Panc1 (cell line): ENCODE results near the gene TMCC1. TPM values are rescaled to one million over a fixed set of nuclear protein-coding genes. Genes with fewer than 3 reads are reported as not detected.

Experiments used
- ATAC-seq: fragments of 200-7000 bp; cut with Tn5 transposase; 2 replicates; pipeline ENCODE4 v1.9.1; 2020; ENCODE audit warnings: mild to moderate bottlenecking, moderate library complexity
- BruUV-seq: library from RNA; stranded (reverse); fragments of 400-500 nt; replicated peaks from 2 replicates; lab custom pipeline; 2021; lab: Mats Ljungman, UMichigan
- CTCF ChIA-PET: fragments of 300-600 bp; sonication (Branson Sonifier 250); formaldehyde crosslinking; loops from one replicate; lab custom pipeline; 2022; ENCODE audit warnings: antibody characterized with exemption; lab: Charles Lee
- POLR2A ChIA-PET: fragments of 300-600 bp; sonication (Branson Sonifier 250); formaldehyde crosslinking; loops from one replicate; lab custom pipeline; 2022; ENCODE audit warnings: antibody characterized with exemption; lab: Charles Lee
- DNase-seq: peaks from one replicate; pipeline ENCODE4 v3.0.0-alpha.2; 2010; ENCODE audit warnings: low read depth, low spot score
- H3K27ac ChIP-seq: 2 replicates; pipeline ENCODE4 v1.5.1; 2011; ENCODE audit warnings: mild to moderate bottlenecking, low read length, inconsistent platforms
- H3K27me3 ChIP-seq: fragments of 200-500 bp; sonication (Bioruptor generic); 2 replicates; pipeline ENCODE4 v1.6.0; 2014; ENCODE audit warnings: low read length, inconsistent platforms; ENCODE audit not compliant: control insufficient read depth, insufficient read depth
- H3K36me3 ChIP-seq: fragments of 200-500 bp; sonication (Bioruptor generic); 2 replicates; pipeline ENCODE4 v1.5.1; 2014; ENCODE audit warnings: inconsistent platforms, mild to moderate bottlenecking, low read length, moderate library complexity; ENCODE audit not compliant: control insufficient read depth, insufficient read depth
- H3K4me1 ChIP-seq: 2 replicates; pipeline ENCODE4 v1.5.1; 2011; ENCODE audit warnings: inconsistent platforms, mild to moderate bottlenecking, low read length, moderate library complexity; ENCODE audit not compliant: control insufficient read depth, insufficient read depth
- H3K4me3 ChIP-seq, 2 experiments: 2 replicates each; pipeline ENCODE4 v1.5.1; 2011 to 2012; ENCODE audit warnings: low read depth in 2 of 2, low read length in 2 of 2, mild to moderate bottlenecking in 2 of 2, inconsistent platforms in 1 of 2, moderate library complexity in 1 of 2
- H3K9me3 ChIP-seq: fragments of 200-500 bp; sonication (Bioruptor generic); 2 replicates; pipeline ENCODE4 v1.5.1; 2014; ENCODE audit warnings: low read depth, mild to moderate bottlenecking, inconsistent platforms, low read length, moderate library complexity; ENCODE audit not compliant: control insufficient read depth, insufficient read depth
- CTCF ChIP-seq: fragments of 450-650 bp; IDR thresholded peaks from 2 replicates; pipeline ENCODE4 v1.5.1; 2017; ENCODE audit warnings: mild to moderate bottlenecking
- POLR2AphosphoS5 ChIP-seq: IDR thresholded peaks from 2 replicates; pipeline ENCODE4 v1.6.1; 2012; ENCODE audit warnings: mild to moderate bottlenecking, low read depth, low read length, moderate library complexity
- REST ChIP-seq, 2 experiments: IDR thresholded peaks; 2 replicates each; pipeline ENCODE4 v1.6.1; 2011 to 2012; ENCODE audit warnings: low read depth in 2 of 2, control low read depth in 1 of 2, low read length in 1 of 2, mild to moderate bottlenecking in 1 of 2, moderate library complexity in 1 of 2; ENCODE audit not compliant: insufficient read depth in 1 of 2
- SIN3A ChIP-seq: IDR thresholded peaks from 2 replicates; pipeline ENCODE4 v1.6.1; 2012; ENCODE audit warnings: low read depth, mild to moderate bottlenecking, low read length, moderate library complexity, borderline replicate concordance; ENCODE audit not compliant: insufficient read depth
- TCF7L2 ChIP-seq: IDR thresholded peaks from 2 replicates; pipeline ENCODE4 v1.6.1; 2011; ENCODE audit warnings: mild to moderate bottlenecking, low read depth, low read length, inconsistent platforms
- in situ Hi-C: cut with HindIII; loops from 2 replicates; pipeline ENCODE4 v1.10.0; 2016; ENCODE audit warnings: low sequenced_read_pairs, low pct_unique_long_range_greater_than_20kb
- intact Hi-C: fragments of 100-400 bp; cut with micrococcal nuclease; formaldehyde crosslinking; loops from one replicate; pipeline ENCODE4 v1.10.0; 2022; ENCODE audit not compliant: unreplicated experiment
- total RNA-seq: library from RNA; stranded (reverse); gene quantifications from one replicate; pipeline ENCODE4 v1.2.1, GENCODE V29; 2021; ENCODE audit not compliant: unreplicated experiment

TMCC1 gene
- total RNA-seq, 1 experiment from 2014 or later: 33.2 TPM

DNA sequence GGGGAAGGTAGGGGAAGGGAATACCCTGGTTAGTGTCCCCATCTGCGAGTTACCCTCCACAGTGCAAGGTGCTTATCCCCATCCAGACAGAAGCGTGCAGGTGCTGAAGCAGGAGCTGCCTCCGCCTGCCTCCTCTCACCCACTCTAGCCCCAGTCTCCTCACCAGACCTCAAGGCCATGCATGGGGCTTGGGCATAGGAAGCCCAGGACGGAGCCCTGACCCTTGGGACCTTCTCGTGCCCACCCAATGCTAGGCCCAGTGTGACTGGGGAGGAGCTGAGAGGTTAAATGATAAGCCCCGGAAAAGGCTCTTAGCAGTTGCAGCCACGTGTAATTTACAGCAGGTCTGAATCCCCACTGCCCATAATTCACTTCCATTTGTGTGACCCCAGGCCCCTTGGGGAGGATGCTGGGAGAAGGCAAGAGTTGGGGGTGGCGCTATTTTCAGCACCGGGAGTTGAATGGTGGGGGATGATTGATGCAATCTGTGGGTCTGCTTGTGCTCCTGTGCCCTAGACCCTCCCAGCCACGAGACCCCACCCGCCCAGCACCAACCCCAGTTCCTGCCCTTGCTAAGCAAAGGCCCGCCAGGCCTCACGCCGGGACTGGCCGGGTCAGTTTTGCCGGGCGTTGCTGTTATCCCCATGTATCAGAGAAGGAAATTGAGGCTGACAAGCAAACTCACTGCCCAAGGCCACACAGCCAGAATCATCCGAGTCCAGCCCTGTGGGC is 272.5 kb downstream of the TMCC1 start:
- Histone ChIP-seq H3K4me1 (peaks cover 38% of the 10 kb centered on the region), H3K36me3 (no peaks in the 10 kb centered on the region), H3K27me3 (no peaks in the 10 kb centered on the region), H3K9me3 (no peaks in the 10 kb centered on the region), H3K4me3 (no peak overlapping the region), H3K27ac (no peak overlapping the region)
- DNase-seq (no peak), ATAC-seq (no peak)
- in situ Hi-C loops (no loop called here), intact Hi-C loops (loop anchor here (10.0 kb wide), 1 partner anchor 474 kb away; no protein-coding TSS in a partner anchor)
- ChIA-PET POLR2A (no interaction called here), CTCF (no interaction called here)
- no TSS peak for BruUV-seq
- TF ChIP-seq TCF7L2: no peak
- no peak for TF ChIP-seq POLR2AphosphoS5
- no peak for TF ChIP-seq REST (IDR thresholded peaks at IDR 0.05; ENCODE audit: insufficient read depth in 1 of 2, low read depth in 2 of 2, low read length in 1 of 2)
- TF ChIP-seq CTCF: no peak
- no peak for TF ChIP-seq SIN3A

- BruUV-seq: no TSS peak
- TF ChIP-seq REST (IDR thresholded peaks at IDR 0.05; ENCODE audit: insufficient read depth in 1 of 2, low read depth in 2 of 2, low read length in 1 of 2) (no peak), TCF7L2 (no peak), CTCF (no peak), SIN3A (no peak), POLR2AphosphoS5 (no peak)
- Histone ChIP-seq H3K27ac (no peak overlapping the region), H3K9me3 (no peaks in the 10 kb centered on the region), H3K27me3 (no peaks in the 10 kb centered on the region), H3K4me1 (peaks cover 32% of the 10 kb centered on the region), H3K36me3 (no peaks in the 10 kb centered on the region), H3K4me3 (no peak overlapping the region)
- in situ Hi-C loops: no loop called here
- intact Hi-C loops: loop anchor here (10.0 kb wide), 1 partner anchor 475 kb away; no protein-coding TSS in a partner anchor
- CTCF ChIA-PET: no interaction called here
- ATAC-seq (no peak), DNase-seq (no peak)
- POLR2A ChIA-PET: no interaction called here
Measured at GRCh38 chr3:129619726-129620162, 273.8 kb downstream of the TMCC1 start.
